ENCODE measurements around the gene RBMS3.

DNA sequence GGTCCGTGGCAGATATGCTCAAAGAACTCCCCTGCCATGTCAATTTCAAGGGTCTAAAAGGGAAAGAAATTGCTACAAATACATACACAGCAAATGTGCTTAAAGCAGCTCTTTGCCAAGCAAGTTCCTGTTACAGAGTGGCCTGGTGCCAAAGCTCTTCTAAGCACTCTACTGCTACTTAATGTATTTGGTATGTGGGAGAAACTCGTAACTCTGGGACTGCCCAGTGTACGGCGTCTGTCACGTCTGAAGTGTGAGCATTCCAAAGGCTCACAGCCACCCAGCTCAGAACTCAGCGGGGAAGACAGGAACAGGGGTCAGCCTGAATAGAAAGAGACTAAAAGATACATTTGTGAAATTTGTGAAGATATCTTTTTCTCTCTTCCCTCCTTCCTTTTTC is 54.6 kb downstream of the RBMS3 start:
- TF ChIP-seq, protein P1, sequence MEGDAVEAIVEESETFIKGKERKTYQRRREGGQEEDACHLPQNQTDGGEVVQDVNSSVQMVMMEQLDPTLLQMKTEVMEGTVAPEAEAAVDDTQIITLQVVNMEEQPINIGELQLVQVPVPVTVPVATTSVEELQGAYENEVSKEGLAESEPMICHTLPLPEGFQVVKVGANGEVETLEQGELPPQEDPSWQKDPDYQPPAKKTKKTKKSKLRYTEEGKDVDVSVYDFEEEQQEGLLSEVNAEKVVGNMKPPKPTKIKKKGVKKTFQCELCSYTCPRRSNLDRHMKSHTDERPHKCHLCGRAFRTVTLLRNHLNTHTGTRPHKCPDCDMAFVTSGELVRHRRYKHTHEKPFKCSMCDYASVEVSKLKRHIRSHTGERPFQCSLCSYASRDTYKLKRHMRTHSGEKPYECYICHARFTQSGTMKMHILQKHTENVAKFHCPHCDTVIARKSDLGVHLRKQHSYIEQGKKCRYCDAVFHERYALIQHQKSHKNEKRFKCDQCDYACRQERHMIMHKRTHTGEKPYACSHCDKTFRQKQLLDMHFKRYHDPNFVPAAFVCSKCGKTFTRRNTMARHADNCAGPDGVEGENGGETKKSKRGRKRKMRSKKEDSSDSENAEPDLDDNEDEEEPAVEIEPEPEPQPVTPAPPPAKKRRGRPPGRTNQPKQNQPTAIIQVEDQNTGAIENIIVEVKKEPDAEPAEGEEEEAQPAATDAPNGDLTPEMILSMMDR (IDR thresholded peaks at IDR 0.05): no peak
- no peak for TF ChIP-seq POLR2A (IDR thresholded peaks at IDR 0.05)
